Chondrocyte (in vitro differentiated cells): ENCODE results near the gene TMEM9. TPM values are rescaled to one million over a fixed set of nuclear protein-coding genes. Genes with fewer than 3 reads are reported as not detected.
A peak's percentile ranks its signal among the peaks of the same experiment; 100 is the strongest.

Experiments
- DNase-seq: peaks from one replicate; pipeline ENCODE4 v3.0.0; 2021; ENCODE audit warnings: mixed read lengths, low spot score
- H3K27ac Mint-ChIP-seq: one replicate; pipeline ENCODE4 v1.8.0; 2021; ENCODE audit warnings: mild to moderate bottlenecking, moderate library complexity, mixed read lengths; ENCODE audit not compliant: unreplicated experiment
- H3K27me3 Mint-ChIP-seq: 2 replicates; pipeline ENCODE4 v1.8.0; 2021; ENCODE audit warnings: low read depth, mixed read lengths
- H3K36me3 Mint-ChIP-seq: 2 replicates; pipeline ENCODE4 v1.8.0; 2021; ENCODE audit warnings: low read depth, mixed read lengths
- H3K4me1 Mint-ChIP-seq: 2 replicates; pipeline ENCODE4 v1.8.0; 2021; ENCODE audit warnings: low read depth, mild to moderate bottlenecking, mixed read lengths
- H3K4me3 Mint-ChIP-seq: one replicate; pipeline ENCODE4 v1.8.0; 2021; ENCODE audit warnings: mild to moderate bottlenecking, moderate library complexity, mixed read lengths; ENCODE audit not compliant: unreplicated experiment
- H3K9me3 Mint-ChIP-seq: 2 replicates; pipeline ENCODE4 v1.8.0; 2021; ENCODE audit warnings: low read depth, mixed read lengths
- total RNA-seq: library from RNA; stranded (reverse); gene quantifications from 3 replicates; pipeline ENCODE4 v1.2.1, GENCODE V29; 2021
- TF ChIP-seq, protein P1 (sequence below): fragments of 200-600 bp; sonication (generic); IDR thresholded peaks from 2 replicates; pipeline ENCODE4 v1.5.0; 2021; ENCODE audit warnings: antibody characterized with exemption, mild to moderate bottlenecking, moderate library complexity

The TMEM9 gene
- total RNA-seq, 1 donor from 2014 or later, result 57.3 TPM

DNA sequence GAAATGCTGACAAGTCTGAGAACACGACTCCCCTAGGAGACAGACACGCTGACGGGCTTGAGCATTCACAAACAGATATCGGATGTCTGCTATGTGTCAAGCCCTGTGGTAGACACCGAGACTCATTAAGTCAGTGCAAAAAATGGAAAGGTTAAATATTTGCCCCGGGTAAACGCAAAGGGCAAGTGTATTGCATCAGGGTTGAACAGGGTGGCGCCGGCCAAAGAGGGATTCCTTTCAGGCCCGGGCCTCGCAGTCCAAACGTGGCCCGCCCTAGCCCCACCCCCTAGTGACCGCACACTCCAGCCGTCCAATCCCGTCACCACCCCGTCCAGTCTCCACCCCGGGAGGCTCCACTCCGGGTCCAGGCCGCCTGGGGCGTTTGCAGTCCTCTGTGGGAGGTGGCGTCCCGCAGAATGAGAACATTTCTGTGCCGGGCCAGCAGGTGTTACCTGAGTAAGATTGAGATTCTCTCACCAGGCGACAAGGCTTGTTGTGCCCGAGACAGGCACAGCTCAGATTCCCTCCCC lies 16.3 kb upstream of the TMEM9 start:
- Mint-ChIP-seq H3K27me3 (no peaks in the 10 kb centered on the region), H3K9me3 (no peaks in the 10 kb centered on the region), H3K36me3 (no peaks in the 10 kb centered on the region), H3K4me1 (peaks cover 29% of the 10 kb centered on the region), H3K27ac (peak overlapping the region; percentile 94), H3K4me3 (peak overlapping the region; percentile 80)
- DNase-seq, result no peak
- TF ChIP-seq, protein P1, sequence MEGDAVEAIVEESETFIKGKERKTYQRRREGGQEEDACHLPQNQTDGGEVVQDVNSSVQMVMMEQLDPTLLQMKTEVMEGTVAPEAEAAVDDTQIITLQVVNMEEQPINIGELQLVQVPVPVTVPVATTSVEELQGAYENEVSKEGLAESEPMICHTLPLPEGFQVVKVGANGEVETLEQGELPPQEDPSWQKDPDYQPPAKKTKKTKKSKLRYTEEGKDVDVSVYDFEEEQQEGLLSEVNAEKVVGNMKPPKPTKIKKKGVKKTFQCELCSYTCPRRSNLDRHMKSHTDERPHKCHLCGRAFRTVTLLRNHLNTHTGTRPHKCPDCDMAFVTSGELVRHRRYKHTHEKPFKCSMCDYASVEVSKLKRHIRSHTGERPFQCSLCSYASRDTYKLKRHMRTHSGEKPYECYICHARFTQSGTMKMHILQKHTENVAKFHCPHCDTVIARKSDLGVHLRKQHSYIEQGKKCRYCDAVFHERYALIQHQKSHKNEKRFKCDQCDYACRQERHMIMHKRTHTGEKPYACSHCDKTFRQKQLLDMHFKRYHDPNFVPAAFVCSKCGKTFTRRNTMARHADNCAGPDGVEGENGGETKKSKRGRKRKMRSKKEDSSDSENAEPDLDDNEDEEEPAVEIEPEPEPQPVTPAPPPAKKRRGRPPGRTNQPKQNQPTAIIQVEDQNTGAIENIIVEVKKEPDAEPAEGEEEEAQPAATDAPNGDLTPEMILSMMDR, result no peak

DNA sequence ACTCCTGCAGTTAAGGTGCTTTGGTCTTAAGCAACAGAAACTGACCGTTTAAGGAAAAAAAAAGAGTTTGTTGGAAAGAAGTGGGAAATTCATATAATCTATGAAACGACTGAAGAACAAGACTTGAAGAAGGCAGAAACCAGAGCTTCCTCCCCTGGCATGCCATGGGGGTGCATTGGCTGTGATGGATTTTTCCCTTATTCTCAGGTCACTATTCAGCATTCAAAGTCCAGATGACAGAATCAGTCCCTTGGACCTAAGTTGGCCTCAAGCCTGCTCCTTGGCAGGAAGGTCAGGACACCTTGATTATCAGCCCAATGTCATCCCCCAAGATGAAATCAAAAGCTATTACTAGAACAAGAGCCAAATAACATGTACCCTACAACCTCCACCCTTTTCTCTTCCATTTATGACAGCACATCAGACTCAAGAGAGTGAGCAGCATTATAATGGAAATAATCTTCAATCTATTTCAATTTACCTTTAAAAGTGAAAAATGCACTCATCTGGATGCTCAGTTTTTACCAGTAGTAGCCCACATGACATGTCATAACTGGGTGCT lies 15.8 kb upstream of the TMEM9 start:
- TF ChIP-seq, protein P1, result no peak
- H3K27ac Mint-ChIP-seq, result peak overlapping the region; percentile 94
- no peak for DNase-seq
- H3K36me3 Mint-ChIP-seq, result no peaks in the 10 kb centered on the region
- H3K4me3 Mint-ChIP-seq, result peak overlapping the region; percentile 80
- no peaks in the 10 kb centered on the region for H3K9me3 Mint-ChIP-seq
- no peaks in the 10 kb centered on the region for H3K27me3 Mint-ChIP-seq
- H3K4me1 Mint-ChIP-seq, result peaks cover 29% of the 10 kb centered on the region

DNA sequence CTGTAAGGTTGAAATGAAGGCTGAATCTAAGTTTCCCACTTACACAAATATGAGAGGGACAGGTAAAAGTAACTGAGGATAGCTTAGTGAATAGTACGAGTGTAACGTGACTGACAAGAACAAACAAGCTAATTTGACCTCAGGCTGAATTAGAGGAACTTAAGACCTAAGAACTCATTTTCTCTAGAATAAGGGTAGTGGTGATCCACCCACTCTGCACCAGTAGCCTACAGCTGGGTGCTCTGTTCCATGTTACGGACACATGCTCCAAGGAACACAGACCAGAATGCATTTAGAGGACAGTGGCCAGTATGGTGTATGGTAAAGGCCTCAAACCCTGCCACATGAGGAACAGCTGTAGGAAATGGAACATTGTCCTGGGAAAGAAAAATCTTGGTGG lies 14.9 kb upstream of the TMEM9 start:
- H3K36me3 Mint-ChIP-seq, result no peaks in the 10 kb centered on the region
- H3K4me1 Mint-ChIP-seq, result peaks cover 29% of the 10 kb centered on the region
- no peak overlapping the region for H3K27ac Mint-ChIP-seq
- no peaks in the 10 kb centered on the region for H3K9me3 Mint-ChIP-seq
- TF ChIP-seq, protein P1, result no peak
- no peaks in the 10 kb centered on the region for H3K27me3 Mint-ChIP-seq
- H3K4me3 Mint-ChIP-seq, result no peak overlapping the region
- no peak for DNase-seq

DNA sequence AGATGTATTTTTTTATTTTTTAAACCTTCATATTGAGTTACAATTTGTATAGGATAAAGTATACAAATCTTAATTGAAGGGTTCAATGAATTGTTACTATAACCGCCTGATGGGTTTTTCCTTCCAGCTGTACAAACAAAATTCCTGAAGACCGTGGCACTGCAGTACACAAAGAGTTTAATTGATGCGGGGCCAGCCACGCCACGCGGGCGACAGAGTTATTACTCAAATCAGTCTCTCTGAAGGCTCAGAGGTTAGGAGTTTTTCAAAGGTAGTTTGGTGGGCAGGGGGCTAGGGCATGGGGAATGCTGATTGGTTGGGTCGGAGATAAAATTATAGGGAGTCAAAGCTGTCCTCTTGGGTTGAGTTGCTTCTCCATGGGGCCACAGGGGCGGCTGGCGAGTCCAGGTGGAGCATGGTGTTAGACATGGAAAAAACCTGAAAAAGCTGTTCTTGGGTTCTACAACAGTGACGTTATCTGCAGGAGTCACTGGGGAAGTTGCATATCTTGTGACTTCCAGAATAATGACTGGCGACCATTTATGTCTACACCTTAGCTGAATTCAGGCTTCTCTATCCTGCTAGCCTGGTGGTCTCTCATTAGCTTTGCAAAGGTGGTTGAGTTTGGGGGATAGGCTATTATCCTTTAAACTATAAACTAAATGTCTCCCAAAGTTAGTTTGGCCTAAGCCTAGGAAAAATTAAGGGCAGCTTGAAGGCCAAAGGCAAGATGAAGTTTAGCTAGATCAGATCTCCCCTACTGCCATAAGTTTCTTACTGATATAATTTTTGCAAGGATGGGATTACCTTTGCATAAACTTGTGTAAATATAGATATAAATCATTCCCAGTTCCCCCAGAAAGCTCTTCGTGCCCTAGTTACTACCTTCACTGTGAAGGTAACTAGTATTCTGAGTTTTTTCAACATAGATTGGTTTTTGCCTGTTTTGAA lies 13.0 kb upstream of the TMEM9 start:
- no peaks in the 10 kb centered on the region for H3K9me3 Mint-ChIP-seq
- H3K36me3 Mint-ChIP-seq, result no peaks in the 10 kb centered on the region
- TF ChIP-seq, protein P1, result no peak
- no peak for DNase-seq
- H3K27ac Mint-ChIP-seq, result no peak overlapping the region
- peaks cover 29% of the 10 kb centered on the region for H3K4me1 Mint-ChIP-seq
- no peak overlapping the region for H3K4me3 Mint-ChIP-seq
- H3K27me3 Mint-ChIP-seq, result no peaks in the 10 kb centered on the region

DNA sequence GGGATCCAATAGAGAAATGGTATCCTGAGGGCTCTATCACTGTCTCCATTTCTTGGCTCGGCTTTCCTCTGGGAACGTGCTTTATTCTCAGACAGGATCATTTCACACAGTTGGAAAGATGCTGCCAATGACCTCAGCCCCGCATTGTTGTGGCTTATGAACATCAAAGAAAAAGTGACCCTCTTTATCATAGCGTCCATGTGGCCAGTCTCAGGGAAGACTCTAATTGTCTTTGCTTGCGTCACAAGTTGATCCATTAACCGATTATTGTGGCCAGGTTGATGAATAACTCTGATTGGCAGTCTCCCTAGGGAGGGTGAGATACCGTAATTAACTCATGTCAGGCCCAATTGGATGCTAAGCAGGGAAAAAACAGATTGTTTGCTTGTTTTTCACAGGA lies 10.4 kb upstream of the TMEM9 start:
- no peaks in the 10 kb centered on the region for H3K9me3 Mint-ChIP-seq
- DNase-seq, result no peak

More for the DNA sequence above, 10.4 kb upstream of the TMEM9 start:
- Mint-ChIP-seq H3K27ac (no peak overlapping the region), H3K4me1 (peaks cover 10% of the 10 kb centered on the region), H3K4me3 (no peak overlapping the region), H3K27me3 (no peaks in the 10 kb centered on the region), H3K36me3 (no peaks in the 10 kb centered on the region)
- TF ChIP-seq, protein P1, result no peak
